ENCODE data around the gene SRSF7.
"Not testable (repeated sequence)": the region's sequence is repeated elsewhere in the genome, so short reads cannot be mapped to it uniquely, and the experiment has no call there.

Gene SRSF7

GRCh38 chr2:38750891-38751595 is at the start of gene SRSF7:
Gene SRSF7 (minus strand): TSS chr2:38751361. CDS start chr2:38751256, 105 bp downstream.
- peak; percentile 98 for DNase-seq (ENCODE audit: low spot score)

- DNase-seq (ENCODE audit: low spot score): no peak
Observed at GRCh38 chr2:38797953-38798352, 46.8 kb upstream of the SRSF7 start.

GRCh38 chr2:38797250-38797676 is 46.1 kb upstream of the SRSF7 start:
- no peak for DNase-seq (ENCODE audit: low spot score)

GRCh38 chr2:38795016-38795415 is 43.9 kb upstream of the SRSF7 start:
- not testable (repeated sequence) for DNase-seq (ENCODE audit: low spot score)

GRCh38 chr2:38794235-38794946 is 43.2 kb upstream of the SRSF7 start:
- DNase-seq (ENCODE audit: low spot score): no peak

GRCh38 chr2:38793511-38793910 is 42.4 kb upstream of the SRSF7 start:
- DNase-seq (ENCODE audit: low spot score): no peak

GRCh38 chr2:38792751-38793150 is 41.6 kb upstream of the SRSF7 start:
- DNase-seq (ENCODE audit: low spot score): no peak

GRCh38 chr2:38792321-38792720 is 41.2 kb upstream of the SRSF7 start:
- DNase-seq (ENCODE audit: low spot score): not testable (repeated sequence)

GRCh38 chr2:38791744-38792143 is 40.6 kb upstream of the SRSF7 start:
- no peak for DNase-seq (ENCODE audit: low spot score)

GRCh38 chr2:38789691-38790090 is 38.5 kb upstream of the SRSF7 start:
- DNase-seq (ENCODE audit: low spot score): no peak

- no peak for DNase-seq (ENCODE audit: low spot score)
Observed at GRCh38 chr2:38788306-38788705, 37.1 kb upstream of the SRSF7 start.

- DNase-seq (ENCODE audit: low spot score): no peak
Observed at GRCh38 chr2:38783586-38783985, 32.4 kb upstream of the SRSF7 start.

GRCh38 chr2:38778687-38779082 is 27.5 kb upstream of the SRSF7 start:
- no peak for DNase-seq (ENCODE audit: low spot score)

GRCh38 chr2:38776531-38776930 is 25.4 kb upstream of the SRSF7 start:
- no peak for DNase-seq (ENCODE audit: low spot score)

GRCh38 chr2:38775921-38776225 is 24.7 kb upstream of the SRSF7 start:
- no peak for DNase-seq (ENCODE audit: low spot score)

GRCh38 chr2:38775097-38775920 is 24.1 kb upstream of the SRSF7 start:
- no peak for DNase-seq (ENCODE audit: low spot score)

- DNase-seq (ENCODE audit: low spot score): no peak
Observed at GRCh38 chr2:38771632-38772031, 20.5 kb upstream of the SRSF7 start.

GRCh38 chr2:38765551-38765950 is 14.4 kb upstream of the SRSF7 start:
- no peak for DNase-seq (ENCODE audit: low spot score)

- DNase-seq (ENCODE audit: low spot score): no peak
Observed at GRCh38 chr2:38765149-38765548, 14.0 kb upstream of the SRSF7 start.

GRCh38 chr2:38763728-38764127 is 12.6 kb upstream of the SRSF7 start:
- no peak for DNase-seq (ENCODE audit: low spot score)

- DNase-seq (ENCODE audit: low spot score): no peak
Observed at GRCh38 chr2:38763228-38763627, 12.1 kb upstream of the SRSF7 start.

GRCh38 chr2:38755891-38756290 is 4.7 kb upstream of the SRSF7 start:
- DNase-seq (ENCODE audit: low spot score): not testable (repeated sequence)

- DNase-seq (ENCODE audit: low spot score): no peak
Observed at GRCh38 chr2:38754506-38754905, 3.3 kb upstream of the SRSF7 start.
